ENCODE measurements around the gene ARPC1A.
A peak's percentile ranks its signal among the peaks of the same experiment; 100 is the strongest.

Gene ARPC1A

DNA sequence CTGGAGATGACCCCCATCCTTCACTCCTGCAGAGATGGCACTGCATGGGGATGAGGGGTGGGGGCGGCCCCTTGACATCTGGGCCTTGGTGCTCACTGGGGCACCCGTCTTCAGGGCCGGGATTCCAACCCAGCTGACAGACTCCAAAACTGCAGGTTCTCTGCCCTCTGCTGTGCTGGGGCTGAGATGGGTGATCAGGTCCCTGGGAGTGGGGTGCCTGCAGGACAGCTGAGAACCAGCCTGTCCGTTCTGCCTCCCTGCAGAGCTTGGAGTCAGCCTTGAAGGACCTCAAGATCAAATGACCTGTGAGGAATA is 68.4 kb downstream of the ARPC1A start:
- Histone ChIP-seq H3K4me1 (ENCODE audit: control insufficient read depth in 1 of 2, insufficient read depth in 1 of 2, low read depth in 1 of 2, low read length in 1 of 2) (peaks cover 14% of the 10 kb centered on the region in 2 experiments), H3K36me3 (peaks cover 100% of the 10 kb centered on the region), H3K27me3 (no peaks in the 10 kb centered on the region), H3K27ac (no peak overlapping the region), H3K9me3 (no peaks in the 10 kb centered on the region), H3K4me3 (ENCODE audit: low read depth in 1 of 2, low read length in 1 of 2) (no peak overlapping the region)
- TF ChIP-seq CTCF (IDR thresholded peaks at IDR 0.05): no peak

DNA sequence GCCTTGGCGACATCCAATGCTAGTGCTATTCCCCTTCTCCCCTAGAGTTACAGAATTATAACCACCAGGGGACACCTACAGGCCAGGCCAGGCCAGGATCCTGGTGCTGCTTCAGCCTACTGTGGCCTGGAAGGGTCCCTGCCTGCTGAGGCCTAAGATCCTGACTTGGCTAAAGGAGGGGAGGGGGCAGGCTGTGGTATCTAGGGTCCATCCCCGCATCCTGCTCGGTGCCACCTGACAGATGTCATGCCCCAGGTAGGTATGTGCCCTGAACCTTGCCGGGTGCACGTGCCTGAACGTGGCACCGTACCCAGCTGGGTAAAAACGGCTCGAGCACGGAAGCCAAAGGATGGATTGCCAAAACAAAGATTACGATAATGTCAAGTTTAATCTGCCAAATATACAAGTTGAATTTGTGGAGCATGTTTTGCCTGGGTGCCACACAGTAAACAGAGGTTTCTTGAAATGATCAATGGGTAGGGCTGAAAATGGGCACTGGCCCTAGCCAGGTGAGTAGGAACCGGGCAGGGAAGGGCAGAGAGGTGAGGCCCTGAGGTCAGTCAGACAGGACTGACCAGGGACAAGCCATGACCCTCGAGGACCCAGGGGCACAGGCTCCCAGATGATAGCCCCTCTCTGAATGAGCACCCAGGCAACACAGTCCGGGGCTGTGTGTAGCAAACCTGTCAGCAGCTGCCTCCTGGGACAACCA is 70.1 kb downstream of the ARPC1A start:
- Histone ChIP-seq H3K36me3 (peaks cover 99% of the 10 kb centered on the region), H3K27me3 (no peaks in the 10 kb centered on the region), H3K4me3 (ENCODE audit: low read depth in 1 of 2, low read length in 1 of 2) (no peak overlapping the region), H3K27ac (peak overlapping the region; percentile 23), H3K9me3 (no peaks in the 10 kb centered on the region), H3K4me1 (ENCODE audit: control insufficient read depth in 1 of 2, insufficient read depth in 1 of 2, low read depth in 1 of 2, low read length in 1 of 2) (peaks cover 14% of the 10 kb centered on the region in 2 experiments)
- no peak for TF ChIP-seq CTCF (IDR thresholded peaks at IDR 0.05)

- peaks cover 97% of the 10 kb centered on the region for H3K36me3 ChIP-seq
- no peak overlapping the region for H3K4me3 ChIP-seq (ENCODE audit: low read depth in 1 of 2, low read length in 1 of 2)
- peaks cover 14% of the 10 kb centered on the region in 2 experiments for H3K4me1 ChIP-seq (ENCODE audit: control insufficient read depth in 1 of 2, insufficient read depth in 1 of 2, low read depth in 1 of 2, low read length in 1 of 2)
- no peak for TF ChIP-seq CTCF (IDR thresholded peaks at IDR 0.05)
- no peaks in the 10 kb centered on the region for H3K9me3 ChIP-seq
- H3K27me3 ChIP-seq: no peaks in the 10 kb centered on the region
- peak overlapping the region; percentile 54 for H3K27ac ChIP-seq
Measured at GRCh38 chr7:99396418-99397296, 71.0 kb downstream of the ARPC1A start.

- Histone ChIP-seq H3K36me3 (peaks cover 90% of the 10 kb centered on the region), H3K9me3 (no peaks in the 10 kb centered on the region), H3K27me3 (no peaks in the 10 kb centered on the region), H3K27ac (peak overlapping the region; percentile 54), H3K4me3 (ENCODE audit: low read depth in 1 of 2, low read length in 1 of 2) (no peak overlapping the region), H3K4me1 (ENCODE audit: control insufficient read depth in 1 of 2, insufficient read depth in 1 of 2, low read depth in 1 of 2, low read length in 1 of 2) (peaks cover 8 to 9% of the 10 kb centered on the region in 2 experiments)
- TF ChIP-seq CTCF (IDR thresholded peaks at IDR 0.05): no peak
Measured at GRCh38 chr7:99397297-99397983, 71.7 kb downstream of the ARPC1A start.

DNA sequence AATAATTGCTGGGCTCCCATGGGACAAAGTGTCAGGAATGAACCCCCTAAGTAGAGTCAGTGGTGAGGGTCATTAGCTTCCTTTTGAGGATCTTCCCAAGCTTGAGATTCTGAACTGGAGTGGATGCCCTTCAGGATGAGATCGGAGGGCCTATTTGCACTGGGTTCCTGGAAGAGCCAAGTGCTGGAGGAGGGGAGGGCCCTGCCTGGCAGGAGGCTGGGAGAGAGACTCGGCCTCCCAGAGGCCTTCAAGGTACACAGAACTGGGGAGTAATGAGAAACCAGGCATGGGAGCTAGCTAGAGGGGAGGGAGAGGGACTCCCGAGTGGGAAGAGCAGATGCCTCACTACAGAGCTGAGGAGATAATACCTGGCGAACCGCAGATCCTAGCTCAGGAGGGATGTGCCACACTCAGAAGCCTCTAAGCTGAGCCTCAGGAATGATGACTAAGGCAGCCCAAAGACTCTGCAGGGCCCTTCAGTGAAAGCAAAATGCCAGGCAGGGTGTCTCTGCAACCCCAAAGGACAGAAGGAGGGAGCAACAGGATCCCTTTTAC is 73.3 kb downstream of the ARPC1A start:
- H3K27ac ChIP-seq: peak overlapping the region; percentile 54
- H3K9me3 ChIP-seq: no peaks in the 10 kb centered on the region

More for the DNA sequence above, 73.3 kb downstream of the ARPC1A start:
- no peak for TF ChIP-seq CTCF (IDR thresholded peaks at IDR 0.05)
- H3K36me3 ChIP-seq: peaks cover 86% of the 10 kb centered on the region
- H3K4me3 ChIP-seq (ENCODE audit: low read depth in 1 of 2, low read length in 1 of 2): no peak overlapping the region
- no peaks in the 10 kb centered on the region for H3K27me3 ChIP-seq
- no peaks in the 10 kb centered on the region for H3K4me1 ChIP-seq (ENCODE audit: control insufficient read depth in 1 of 2, insufficient read depth in 1 of 2, low read depth in 1 of 2, low read length in 1 of 2)

Measured in neutrophil (primary cell).